KMS-11 (cell line): Measurements from ENCODE around the gene UNKL.

Source experiments
- H2AFZ ChIP-seq: fragments of 200-600 bp; sonication (generic); 2 replicates; pipeline ENCODE4 v1.6.1; 2016; ENCODE audit warnings: antibody characterized with exemption, mixed run types, low read depth
- H3K27ac ChIP-seq: fragments of 200-600 bp; sonication (generic); 2 replicates; pipeline ENCODE4 v1.6.1; 2016; ENCODE audit warnings: mild to moderate bottlenecking, mixed run types
- H3K27me3 ChIP-seq: fragments of 200-600 bp; sonication (generic); 2 replicates; pipeline ENCODE4 v1.6.1; 2017; ENCODE audit warnings: mild to moderate bottlenecking, low read depth, mixed run types, moderate library complexity; ENCODE audit not compliant: insufficient read depth
- H3K36me3 ChIP-seq: fragments of 200-600 bp; sonication (generic); 2 replicates; pipeline ENCODE4 v1.6.1; 2017; ENCODE audit warnings: mild to moderate bottlenecking, mixed run types; ENCODE audit not compliant: insufficient read depth
- H3K4me1 ChIP-seq: fragments of 200-600 bp; sonication (generic); 2 replicates; pipeline ENCODE4 v1.6.1; 2016; ENCODE audit warnings: mild to moderate bottlenecking, low read depth, mixed run types; ENCODE audit not compliant: poor library complexity, severe bottlenecking
- H3K4me2 ChIP-seq: fragments of 200-600 bp; sonication (generic); 2 replicates; pipeline ENCODE4 v1.7.0; 2016; ENCODE audit warnings: mild to moderate bottlenecking, mixed run types
- H3K4me3 ChIP-seq: fragments of 200-600 bp; sonication (generic); IDR thresholded peaks from 2 replicates; pipeline ENCODE4 v1.6.1; 2017; ENCODE audit warnings: low read depth, low read length, mixed read lengths; ENCODE audit not compliant: insufficient read depth
- H3K79me2 ChIP-seq: fragments of 200-600 bp; sonication (generic); 2 replicates; pipeline ENCODE4 v1.6.1; 2016; ENCODE audit warnings: low read depth, mixed run types; ENCODE audit not compliant: insufficient read depth
- H3K9ac ChIP-seq: fragments of 200-600 bp; sonication (generic); 2 replicates; pipeline ENCODE4 v1.6.1; 2016; ENCODE audit warnings: mild to moderate bottlenecking, mixed run types
- H4K20me1 ChIP-seq: fragments of 200-600 bp; sonication (generic); 2 replicates; pipeline ENCODE4 v1.6.1; 2016; ENCODE audit warnings: mild to moderate bottlenecking, mixed run types; ENCODE audit not compliant: insufficient read depth
- TF ChIP-seq, protein P1 (sequence below): fragments of 200-600 bp; sonication (generic); conservative IDR thresholded peaks from 2 replicates; pipeline ENCODE4 v1.6.1; 2017; ENCODE audit warnings: low read depth, mild to moderate bottlenecking, antibody characterized with exemption, low read length, moderate library complexity, mixed read lengths

The UNKL gene, protein sequence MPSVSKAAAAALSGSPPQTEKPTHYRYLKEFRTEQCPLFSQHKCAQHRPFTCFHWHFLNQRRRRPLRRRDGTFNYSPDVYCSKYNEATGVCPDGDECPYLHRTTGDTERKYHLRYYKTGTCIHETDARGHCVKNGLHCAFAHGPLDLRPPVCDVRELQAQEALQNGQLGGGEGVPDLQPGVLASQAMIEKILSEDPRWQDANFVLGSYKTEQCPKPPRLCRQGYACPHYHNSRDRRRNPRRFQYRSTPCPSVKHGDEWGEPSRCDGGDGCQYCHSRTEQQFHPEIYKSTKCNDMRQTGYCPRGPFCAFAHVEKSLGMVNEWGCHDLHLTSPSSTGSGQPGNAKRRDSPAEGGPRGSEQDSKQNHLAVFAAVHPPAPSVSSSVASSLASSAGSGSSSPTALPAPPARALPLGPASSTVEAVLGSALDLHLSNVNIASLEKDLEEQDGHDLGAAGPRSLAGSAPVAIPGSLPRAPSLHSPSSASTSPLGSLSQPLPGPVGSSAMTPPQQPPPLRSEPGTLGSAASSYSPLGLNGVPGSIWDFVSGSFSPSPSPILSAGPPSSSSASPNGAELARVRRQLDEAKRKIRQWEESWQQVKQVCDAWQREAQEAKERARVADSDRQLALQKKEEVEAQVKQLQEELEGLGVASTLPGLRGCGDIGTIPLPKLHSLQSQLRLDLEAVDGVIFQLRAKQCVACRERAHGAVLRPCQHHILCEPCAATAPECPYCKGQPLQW

DNA sequence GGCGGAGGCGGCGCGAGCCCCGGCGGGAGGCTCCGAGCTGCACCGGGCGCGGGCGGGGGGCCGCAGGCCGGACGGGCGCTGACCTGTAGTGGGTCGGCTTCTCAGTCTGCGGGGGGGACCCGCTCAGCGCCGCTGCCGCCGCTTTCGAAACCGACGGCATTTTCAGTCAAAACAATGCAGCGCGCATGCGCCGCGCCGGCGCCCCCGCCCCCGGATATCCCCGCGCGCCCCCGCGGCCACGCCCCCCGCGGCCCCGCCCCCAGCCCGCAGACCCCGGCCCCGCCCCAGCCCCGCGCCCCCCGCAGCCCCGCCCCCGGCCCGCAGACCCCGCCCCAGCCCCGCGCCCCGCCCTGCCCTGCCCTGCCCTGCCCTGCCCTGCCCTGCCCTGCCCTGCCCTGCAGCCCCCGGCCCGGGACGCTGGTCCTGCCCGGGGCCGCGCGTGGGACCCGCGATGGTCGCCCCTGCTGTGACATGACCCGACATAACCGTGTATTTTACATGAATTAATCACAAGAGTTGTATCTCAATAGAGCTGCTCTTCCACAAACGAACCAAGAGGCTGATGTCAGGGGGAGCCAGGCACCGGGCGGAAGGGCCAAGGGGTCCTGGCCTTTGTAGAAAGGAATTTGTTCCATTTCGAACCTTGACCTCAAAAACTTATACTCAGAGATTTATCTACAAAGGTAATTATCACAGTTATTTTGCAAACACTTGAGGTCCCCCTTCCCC, at the start of gene UNKL:
UNKL (minus strand) TSS at position 173 of the 729 bp plus-strand sequence; CDS start at position 160, 13 bp downstream.
- Histone ChIP-seq H3K27ac (peak within 1 kb of the TSS; percentile 61), H3K9ac (peak within 1 kb of the TSS; percentile 85), H3K27me3 (no peaks in the 10 kb centered on the region), H2AFZ (peak within 1 kb of the TSS; percentile 63), H3K4me3 (no peak within 1 kb of the TSS), H3K79me2 (peaks cover 57% of the 10 kb centered on the region), H4K20me1 (no peaks in the 10 kb centered on the region), H3K4me2 (peak within 1 kb of the TSS; percentile 69), H3K4me1 (peaks cover 34% of the 10 kb centered on the region), H3K36me3 (0 out of 2 replicates have a peak, but pooled peaks cover 5% of the 10 kb centered on the region)
- TF ChIP-seq, protein P1, sequence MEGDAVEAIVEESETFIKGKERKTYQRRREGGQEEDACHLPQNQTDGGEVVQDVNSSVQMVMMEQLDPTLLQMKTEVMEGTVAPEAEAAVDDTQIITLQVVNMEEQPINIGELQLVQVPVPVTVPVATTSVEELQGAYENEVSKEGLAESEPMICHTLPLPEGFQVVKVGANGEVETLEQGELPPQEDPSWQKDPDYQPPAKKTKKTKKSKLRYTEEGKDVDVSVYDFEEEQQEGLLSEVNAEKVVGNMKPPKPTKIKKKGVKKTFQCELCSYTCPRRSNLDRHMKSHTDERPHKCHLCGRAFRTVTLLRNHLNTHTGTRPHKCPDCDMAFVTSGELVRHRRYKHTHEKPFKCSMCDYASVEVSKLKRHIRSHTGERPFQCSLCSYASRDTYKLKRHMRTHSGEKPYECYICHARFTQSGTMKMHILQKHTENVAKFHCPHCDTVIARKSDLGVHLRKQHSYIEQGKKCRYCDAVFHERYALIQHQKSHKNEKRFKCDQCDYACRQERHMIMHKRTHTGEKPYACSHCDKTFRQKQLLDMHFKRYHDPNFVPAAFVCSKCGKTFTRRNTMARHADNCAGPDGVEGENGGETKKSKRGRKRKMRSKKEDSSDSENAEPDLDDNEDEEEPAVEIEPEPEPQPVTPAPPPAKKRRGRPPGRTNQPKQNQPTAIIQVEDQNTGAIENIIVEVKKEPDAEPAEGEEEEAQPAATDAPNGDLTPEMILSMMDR, result no peak

DNA sequence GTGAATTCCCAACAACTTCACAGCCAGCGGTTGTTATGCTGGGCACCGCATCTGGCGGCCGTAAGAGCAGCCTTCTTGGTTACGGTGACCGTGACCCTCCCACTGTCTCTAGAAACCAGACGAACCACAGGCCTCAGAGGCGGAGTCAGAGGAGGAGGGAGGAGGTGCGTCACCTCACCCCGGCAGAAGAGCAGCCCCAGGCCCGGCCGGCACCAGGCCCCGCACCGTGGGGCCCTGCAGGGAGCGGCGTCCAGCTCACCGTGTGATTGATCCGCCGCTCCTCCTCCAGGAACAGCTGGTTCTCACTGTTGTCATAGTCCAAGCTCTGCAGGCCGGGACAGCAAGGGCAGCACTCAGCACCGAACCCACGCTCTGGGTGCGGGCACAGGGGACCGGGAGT, 46.6 kb upstream of the UNKL start:
- Histone ChIP-seq H3K27ac (no peak overlapping the region), H4K20me1 (no peaks in the 10 kb centered on the region)

DNA sequence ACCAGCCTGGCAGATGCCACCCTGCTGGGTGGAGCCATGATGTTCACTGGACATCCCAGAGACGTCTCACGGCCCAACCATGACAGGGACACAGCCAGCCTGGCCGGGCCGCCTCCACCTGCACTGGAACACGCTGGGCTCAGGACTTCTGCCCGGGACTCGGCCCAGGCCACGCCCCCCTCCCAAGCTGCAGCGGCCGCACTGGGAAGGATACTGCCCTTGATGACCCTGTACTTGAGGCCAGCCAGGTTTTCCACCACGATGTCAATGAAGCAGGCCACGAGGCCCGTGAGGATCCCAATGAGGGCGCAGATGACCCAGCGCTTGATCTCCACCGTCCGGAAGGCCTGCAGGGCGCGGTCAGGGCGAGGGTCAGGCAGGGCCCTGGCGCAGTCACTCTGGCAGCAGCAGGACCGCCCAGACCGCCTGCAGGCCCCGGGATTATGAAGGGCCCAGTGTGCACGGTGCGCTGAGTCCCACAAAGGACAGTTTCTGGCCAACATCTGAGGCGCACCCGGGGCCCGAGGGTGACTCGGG, 46.2 kb upstream of the UNKL start:
- H3K36me3 ChIP-seq, result no peaks in the 10 kb centered on the region
- no peaks in the 10 kb centered on the region for H3K27me3 ChIP-seq
- H3K4me1 ChIP-seq, result no peaks in the 10 kb centered on the region
- no peaks in the 10 kb centered on the region for H3K79me2 ChIP-seq
- H2AFZ ChIP-seq, result no peak overlapping the region
- no peak overlapping the region for H3K4me2 ChIP-seq
- H3K4me3 ChIP-seq, result no peak overlapping the region
- H3K9ac ChIP-seq, result no peak overlapping the region
- H4K20me1 ChIP-seq, result no peaks in the 10 kb centered on the region
- no peak overlapping the region for H3K27ac ChIP-seq
- TF ChIP-seq, protein P1, result no peak

More for the DNA sequence above, 46.6 kb upstream of the UNKL start:
- Histone ChIP-seq H3K4me2 (no peak overlapping the region), H3K79me2 (no peaks in the 10 kb centered on the region), H3K27me3 (no peaks in the 10 kb centered on the region), H3K4me1 (no peaks in the 10 kb centered on the region), H3K4me3 (no peak overlapping the region), H3K36me3 (no peaks in the 10 kb centered on the region), H2AFZ (no peak overlapping the region), H3K9ac (no peak overlapping the region)
- TF ChIP-seq, protein P1, result no peak

DNA sequence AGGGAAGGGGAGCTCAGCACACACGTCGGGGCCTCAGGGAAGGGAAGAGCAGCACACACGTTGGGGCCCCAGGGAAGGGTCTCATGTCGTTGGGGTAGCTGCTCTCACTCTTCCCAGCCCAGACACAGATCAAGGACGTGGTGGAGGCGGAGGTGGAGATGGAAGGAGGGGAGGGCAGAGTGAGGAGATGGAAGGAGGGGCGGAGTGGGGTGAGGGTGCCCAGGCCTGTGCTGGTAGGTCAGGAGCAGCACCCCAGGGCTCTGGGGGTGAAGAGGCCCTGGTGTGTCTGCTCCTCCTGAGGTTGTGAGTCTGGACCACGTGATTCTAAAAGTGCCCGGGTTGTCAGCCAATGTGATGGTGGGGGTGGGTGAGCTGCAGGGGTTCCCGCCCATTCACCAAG, 45.5 kb upstream of the UNKL start:
- TF ChIP-seq, protein P1, result no peak
- Histone ChIP-seq H3K36me3 (no peaks in the 10 kb centered on the region), H4K20me1 (no peaks in the 10 kb centered on the region), H3K4me1 (no peaks in the 10 kb centered on the region), H3K79me2 (no peaks in the 10 kb centered on the region), H3K27me3 (no peaks in the 10 kb centered on the region), H3K4me2 (no peak overlapping the region), H3K27ac (no peak overlapping the region), H3K4me3 (no peak overlapping the region), H3K9ac (no peak overlapping the region), H2AFZ (no peak overlapping the region)
